Esophagus muscularis mucosa (tissue), 3 donors: Measurements from ENCODE around the gene IL23R.

Source experiments
- POLR2A ChIP-seq: fragments of 450-650 bp; IDR thresholded peaks from one replicate; pipeline ENCODE4 v1.6.1; 2017; ENCODE audit warnings: antibody characterized with exemption, moderate library complexity, mild to moderate bottlenecking, low read depth
- POLR2AphosphoS5 ChIP-seq, 2 donors: sonication (generic); formaldehyde crosslinking; IDR thresholded peaks; one replicate each; pipeline ENCODE4 v1.6.1; 2017; ENCODE audit warnings: antibody characterized with exemption in 2 of 2
- TF ChIP-seq, protein P1 (sequence below), 3 experiments: fragments of 200-600 bp in 2 of 3; fragments of 450-650 bp in 1 of 3; sonication (generic) in 2 of 3; IDR thresholded peaks; one replicate each; pipeline ENCODE4 v1.5.1; 2017 to 2019; ENCODE audit warnings: antibody characterized with exemption in 3 of 3, mild to moderate bottlenecking in 2 of 3, moderate library complexity in 1 of 3

DNA sequence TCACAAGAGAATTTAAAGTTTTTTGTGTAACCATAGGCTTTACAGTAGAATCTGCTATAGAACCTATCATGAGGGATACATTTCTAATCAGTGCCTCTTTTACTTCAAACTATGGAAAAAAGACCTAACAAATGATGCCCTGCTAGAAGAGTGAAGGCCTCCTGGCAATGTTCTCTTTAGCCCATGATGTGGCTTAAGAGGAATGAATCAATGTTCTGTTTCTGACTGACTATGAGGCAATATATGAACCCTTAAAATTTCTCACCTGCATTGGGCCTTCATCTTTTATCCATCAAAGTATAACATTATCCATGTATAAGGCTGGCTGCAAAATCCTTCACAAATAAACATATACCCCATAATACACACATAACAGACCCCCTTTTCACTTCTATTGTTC is 75.8 kb downstream of the IL23R start:
- TF ChIP-seq, protein P1, sequence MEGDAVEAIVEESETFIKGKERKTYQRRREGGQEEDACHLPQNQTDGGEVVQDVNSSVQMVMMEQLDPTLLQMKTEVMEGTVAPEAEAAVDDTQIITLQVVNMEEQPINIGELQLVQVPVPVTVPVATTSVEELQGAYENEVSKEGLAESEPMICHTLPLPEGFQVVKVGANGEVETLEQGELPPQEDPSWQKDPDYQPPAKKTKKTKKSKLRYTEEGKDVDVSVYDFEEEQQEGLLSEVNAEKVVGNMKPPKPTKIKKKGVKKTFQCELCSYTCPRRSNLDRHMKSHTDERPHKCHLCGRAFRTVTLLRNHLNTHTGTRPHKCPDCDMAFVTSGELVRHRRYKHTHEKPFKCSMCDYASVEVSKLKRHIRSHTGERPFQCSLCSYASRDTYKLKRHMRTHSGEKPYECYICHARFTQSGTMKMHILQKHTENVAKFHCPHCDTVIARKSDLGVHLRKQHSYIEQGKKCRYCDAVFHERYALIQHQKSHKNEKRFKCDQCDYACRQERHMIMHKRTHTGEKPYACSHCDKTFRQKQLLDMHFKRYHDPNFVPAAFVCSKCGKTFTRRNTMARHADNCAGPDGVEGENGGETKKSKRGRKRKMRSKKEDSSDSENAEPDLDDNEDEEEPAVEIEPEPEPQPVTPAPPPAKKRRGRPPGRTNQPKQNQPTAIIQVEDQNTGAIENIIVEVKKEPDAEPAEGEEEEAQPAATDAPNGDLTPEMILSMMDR (IDR thresholded peaks at IDR 0.05), result no peak
- no peak for TF ChIP-seq POLR2A
- no peak for TF ChIP-seq POLR2AphosphoS5 (IDR thresholded peaks at IDR 0.05)
